ENCODE data around the gene HIRA.
"Not testable (repeated sequence)": the region's sequence is repeated elsewhere in the genome, so short reads cannot be mapped to it uniquely, and the experiment has no call there.

The HIRA gene

DNA sequence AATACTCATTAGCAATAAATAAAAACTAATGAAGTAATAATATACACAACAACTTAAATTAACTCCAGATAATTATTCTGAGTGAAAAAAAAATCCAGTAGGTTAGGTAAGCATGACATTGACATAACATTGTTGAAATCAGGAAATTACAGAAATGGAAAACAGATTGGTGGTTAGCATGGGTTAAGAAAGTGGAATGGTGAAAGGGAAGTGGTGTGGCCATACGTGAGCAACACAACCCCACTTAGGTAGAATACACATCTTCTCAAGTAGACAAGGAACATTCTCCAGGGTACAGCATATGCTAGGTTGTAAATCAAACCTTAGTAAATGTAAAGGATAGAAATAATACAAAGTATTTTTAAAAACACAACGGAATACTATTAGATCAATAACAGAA is 109.8 kb downstream of the HIRA start:
- DNase-seq (ENCODE audit: low read depth in 2 of 2), result no peak
- H3K4me3 ChIP-seq (replicated peaks in 1 of 2; ENCODE audit: low read depth in 2 of 2, low read length in 2 of 2), result no peak overlapping the region
- TF ChIP-seq, protein P1, sequence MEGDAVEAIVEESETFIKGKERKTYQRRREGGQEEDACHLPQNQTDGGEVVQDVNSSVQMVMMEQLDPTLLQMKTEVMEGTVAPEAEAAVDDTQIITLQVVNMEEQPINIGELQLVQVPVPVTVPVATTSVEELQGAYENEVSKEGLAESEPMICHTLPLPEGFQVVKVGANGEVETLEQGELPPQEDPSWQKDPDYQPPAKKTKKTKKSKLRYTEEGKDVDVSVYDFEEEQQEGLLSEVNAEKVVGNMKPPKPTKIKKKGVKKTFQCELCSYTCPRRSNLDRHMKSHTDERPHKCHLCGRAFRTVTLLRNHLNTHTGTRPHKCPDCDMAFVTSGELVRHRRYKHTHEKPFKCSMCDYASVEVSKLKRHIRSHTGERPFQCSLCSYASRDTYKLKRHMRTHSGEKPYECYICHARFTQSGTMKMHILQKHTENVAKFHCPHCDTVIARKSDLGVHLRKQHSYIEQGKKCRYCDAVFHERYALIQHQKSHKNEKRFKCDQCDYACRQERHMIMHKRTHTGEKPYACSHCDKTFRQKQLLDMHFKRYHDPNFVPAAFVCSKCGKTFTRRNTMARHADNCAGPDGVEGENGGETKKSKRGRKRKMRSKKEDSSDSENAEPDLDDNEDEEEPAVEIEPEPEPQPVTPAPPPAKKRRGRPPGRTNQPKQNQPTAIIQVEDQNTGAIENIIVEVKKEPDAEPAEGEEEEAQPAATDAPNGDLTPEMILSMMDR (IDR thresholded peaks at IDR 0.05; ENCODE audit: low read depth, low read length), result no peak

DNA sequence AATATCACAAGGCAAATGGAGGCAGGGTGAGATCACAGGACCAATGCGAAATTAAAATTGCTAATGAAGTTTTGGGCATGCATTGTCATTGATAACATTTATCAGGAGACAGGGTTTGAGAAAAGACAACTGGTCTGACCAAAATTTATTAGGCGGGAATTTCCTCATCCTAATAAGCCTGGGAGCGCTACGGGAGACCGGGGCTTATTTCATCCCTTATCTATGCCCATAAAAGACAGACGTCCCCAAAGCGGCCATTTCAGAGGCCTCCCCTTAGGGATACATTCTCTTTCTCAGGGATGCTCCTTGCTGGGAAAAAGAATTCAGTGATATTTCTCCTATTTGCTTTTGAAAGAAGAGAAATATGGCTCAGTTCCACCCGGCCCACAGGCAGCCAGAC is 111.4 kb downstream of the HIRA start:
- DNase-seq (ENCODE audit: low read depth in 2 of 2); H3K4me3 ChIP-seq (replicated peaks in 1 of 2; ENCODE audit: low read depth in 2 of 2, low read length in 2 of 2): not testable (repeated sequence)

DNA sequence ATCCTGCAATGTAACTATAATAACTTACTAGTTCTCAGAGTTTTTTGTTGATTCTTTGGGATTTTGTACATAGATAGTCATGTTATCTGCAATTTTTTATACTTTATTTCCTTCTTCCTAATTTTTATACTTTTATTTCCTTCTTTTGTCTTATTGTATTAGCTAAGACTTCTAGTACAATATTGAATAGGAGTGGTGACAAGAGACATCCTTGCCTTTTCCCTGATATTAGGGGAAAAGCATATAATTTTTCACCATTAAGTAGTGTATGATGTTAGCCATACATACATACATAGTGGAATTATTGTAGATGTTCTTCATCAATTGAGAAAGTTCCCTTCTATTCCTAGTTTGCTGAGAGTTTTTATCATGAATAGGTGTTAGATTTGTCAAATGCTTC is 112.3 kb downstream of the HIRA start:
- TF ChIP-seq, protein P1 (IDR thresholded peaks at IDR 0.05; ENCODE audit: low read depth, low read length), result no peak
- no peak overlapping the region for H3K4me3 ChIP-seq (replicated peaks in 1 of 2; ENCODE audit: low read depth in 2 of 2, low read length in 2 of 2)
- no peak for DNase-seq (ENCODE audit: low read depth in 2 of 2)

DNA sequence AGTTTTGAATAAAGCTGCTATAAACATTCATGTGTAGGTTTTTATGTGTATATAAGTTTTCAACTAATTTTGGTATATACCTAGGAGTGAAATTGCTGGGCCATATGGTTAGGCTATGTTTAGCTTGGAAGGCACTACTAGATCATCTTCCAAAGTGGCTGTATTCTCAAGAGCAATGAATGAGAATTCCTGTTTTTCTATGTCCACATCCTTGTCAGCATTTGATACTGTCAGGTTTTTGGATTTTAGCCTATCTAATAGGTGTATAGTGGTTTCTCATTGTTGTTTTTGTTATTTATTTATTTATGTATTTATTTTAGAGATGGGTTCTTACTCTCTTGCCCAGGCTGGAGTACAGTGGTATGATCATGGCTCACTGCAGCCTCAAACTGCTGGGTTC is 113.7 kb downstream of the HIRA start:
- no peak overlapping the region for H3K4me3 ChIP-seq (replicated peaks in 1 of 2; ENCODE audit: low read depth in 2 of 2, low read length in 2 of 2)
- TF ChIP-seq, protein P1 (IDR thresholded peaks at IDR 0.05; ENCODE audit: low read depth, low read length), result no peak
- no peak for DNase-seq (ENCODE audit: low read depth in 2 of 2)

DNA sequence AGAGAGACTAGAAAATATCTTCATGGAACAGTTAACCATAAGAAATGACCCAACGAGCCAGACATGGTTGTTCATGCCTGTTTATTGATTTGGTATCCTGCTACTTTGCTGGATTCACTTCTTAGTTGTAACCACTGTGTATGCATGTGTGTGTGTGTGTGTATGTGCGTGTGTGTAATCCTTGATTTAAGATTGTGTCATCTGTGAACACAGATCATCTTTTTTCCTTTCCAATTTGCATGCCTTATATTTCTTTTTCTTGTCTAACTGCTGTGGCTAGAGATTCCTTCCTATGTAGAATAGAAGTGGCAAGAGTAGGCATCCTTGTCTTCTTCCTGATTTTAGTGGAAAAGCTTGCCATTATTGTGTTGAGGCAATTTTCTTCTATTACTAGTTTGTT is 123.7 kb downstream of the HIRA start:
- TF ChIP-seq, protein P1 (IDR thresholded peaks at IDR 0.05; ENCODE audit: low read depth, low read length), result no peak
- H3K4me3 ChIP-seq (replicated peaks in 1 of 2; ENCODE audit: low read depth in 2 of 2, low read length in 2 of 2), result no peak overlapping the region
- no peak for DNase-seq (ENCODE audit: low read depth in 2 of 2)

DNA sequence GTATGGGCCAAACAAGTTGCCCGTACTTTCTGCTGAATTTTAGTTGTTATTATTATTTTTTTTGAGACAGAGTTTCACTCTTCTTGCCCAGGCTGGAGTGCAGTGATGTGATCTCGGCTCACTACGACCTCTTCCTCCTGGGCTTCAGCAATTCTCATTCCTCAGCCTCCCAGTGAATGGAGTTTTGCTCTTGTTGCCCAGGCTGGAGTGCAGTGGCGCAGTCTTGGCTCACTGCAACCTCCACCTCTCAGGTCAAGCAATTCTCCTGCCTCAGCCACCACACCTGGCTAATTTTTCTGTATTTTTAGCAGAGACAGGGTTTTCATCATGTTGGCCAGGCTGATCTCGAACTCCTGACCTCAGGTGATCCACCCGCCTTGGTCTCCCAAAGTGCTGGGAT is 125.0 kb downstream of the HIRA start:
- not testable (repeated sequence) for H3K4me3 ChIP-seq (replicated peaks in 1 of 2; ENCODE audit: low read depth in 2 of 2, low read length in 2 of 2)

DNA sequence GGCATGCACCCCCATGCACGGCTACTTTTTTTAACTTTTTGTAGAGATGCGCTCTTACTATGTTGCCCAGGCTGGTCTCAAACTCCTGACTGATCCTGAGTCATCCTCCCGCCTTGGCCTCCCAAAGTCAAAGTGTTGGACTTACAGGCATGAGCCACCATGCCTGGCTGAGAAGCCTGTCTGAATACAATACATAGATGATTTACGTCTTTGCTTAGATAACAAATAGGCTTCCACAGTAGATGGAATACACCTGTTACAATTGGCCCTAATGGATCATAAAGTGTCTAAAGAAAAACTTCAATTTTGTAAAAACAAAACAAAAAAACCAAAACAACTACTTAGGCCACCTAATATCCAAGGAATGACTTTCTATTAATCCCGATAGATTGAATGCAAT is 127.0 kb downstream of the HIRA start:
- no peak for DNase-seq (ENCODE audit: low read depth in 2 of 2)
- H3K4me3 ChIP-seq (replicated peaks in 1 of 2; ENCODE audit: low read depth in 2 of 2, low read length in 2 of 2), result no peak overlapping the region
- TF ChIP-seq, protein P1 (IDR thresholded peaks at IDR 0.05; ENCODE audit: low read depth, low read length), result no peak

More for the DNA sequence above, 125.0 kb downstream of the HIRA start:
- not testable (repeated sequence) for DNase-seq (ENCODE audit: low read depth in 2 of 2)

DNA sequence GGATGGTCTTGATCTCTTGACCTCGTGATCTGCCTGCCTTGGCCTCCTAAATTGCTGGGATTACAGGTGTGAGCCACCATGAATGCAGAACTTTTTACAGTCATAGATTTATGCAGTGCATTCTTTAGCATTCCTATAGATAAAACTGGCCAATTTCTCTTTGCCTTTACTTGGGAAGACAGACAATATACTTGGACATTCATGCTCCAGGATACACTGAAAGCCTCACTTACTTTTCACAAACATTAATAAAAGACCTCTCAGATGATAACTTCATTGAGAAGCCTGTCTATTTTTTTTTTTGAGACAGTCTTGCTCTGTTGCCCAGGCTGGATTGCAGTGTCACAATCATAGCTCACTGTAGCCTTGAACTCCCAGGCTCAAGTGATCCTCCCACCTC is 127.7 kb downstream of the HIRA start:
- TF ChIP-seq, protein P1 (IDR thresholded peaks at IDR 0.05; ENCODE audit: low read depth, low read length), result no peak
- no peak overlapping the region for H3K4me3 ChIP-seq (replicated peaks in 1 of 2; ENCODE audit: low read depth in 2 of 2, low read length in 2 of 2)
- DNase-seq (ENCODE audit: low read depth in 2 of 2), result no peak
